SIG-M5 treated with dmso at 0.1 percent for 504 hours (cell line): ENCODE measurements around the gene PABPN1L.

Experiments used
- DNase-seq: peaks from one replicate; lab custom pipeline; 2025; ENCODE audit not compliant: unreplicated experiment; lab: John Stamatoyannopoulos, UW

Gene PABPN1L

DNA sequence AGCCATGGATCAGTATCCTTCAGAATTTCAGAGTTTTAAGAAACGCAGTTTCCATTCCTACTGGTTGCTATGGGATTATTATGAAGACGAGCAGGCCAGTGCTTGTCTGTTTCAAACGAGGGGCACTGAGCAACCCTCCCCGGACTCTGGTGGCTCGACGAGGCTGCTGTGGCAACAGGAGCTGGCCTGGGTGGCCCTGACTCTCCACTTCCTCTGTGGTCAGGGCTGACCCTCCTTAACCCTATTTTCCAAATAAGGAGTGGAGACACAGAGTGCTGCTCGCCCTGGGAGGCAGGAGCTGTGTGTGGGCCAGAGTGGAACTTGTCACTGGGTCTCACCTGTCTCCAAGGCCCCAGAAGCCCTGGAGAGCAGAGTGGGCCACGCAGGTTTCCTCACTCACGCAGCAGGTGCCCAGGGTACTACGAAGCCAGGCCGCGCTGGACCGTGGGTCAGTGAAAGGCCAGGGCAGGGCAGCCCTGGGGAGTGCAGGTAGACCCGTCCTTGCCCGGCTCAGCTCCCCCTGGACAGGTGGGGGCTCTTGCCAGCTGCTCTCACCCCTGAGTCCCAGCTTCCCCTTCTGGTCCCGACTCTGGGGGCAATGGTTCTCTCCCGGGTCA, 13.0 kb downstream of the PABPN1L start:
- no peak for DNase-seq

DNA sequence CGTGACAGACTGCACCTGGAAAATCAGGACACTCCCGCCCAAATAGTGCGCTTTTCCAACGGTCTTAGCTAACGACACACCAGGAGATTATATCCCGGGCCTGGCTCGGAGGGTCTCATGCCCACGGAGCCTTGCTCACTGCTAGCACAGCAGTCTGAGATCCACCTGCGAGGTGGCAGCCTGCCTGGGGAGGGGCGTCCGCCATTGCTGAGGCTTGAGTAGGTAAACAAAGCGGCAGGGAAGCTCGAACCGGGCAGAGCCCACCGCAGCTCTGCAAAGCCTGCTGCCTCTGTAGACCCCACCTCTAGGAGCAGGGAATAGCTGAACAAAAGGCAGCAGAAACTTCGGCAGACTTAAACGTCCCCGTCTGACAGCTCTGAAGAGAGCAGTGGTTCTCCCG, 14.8 kb downstream of the PABPN1L start:
- no peak for DNase-seq

DNA sequence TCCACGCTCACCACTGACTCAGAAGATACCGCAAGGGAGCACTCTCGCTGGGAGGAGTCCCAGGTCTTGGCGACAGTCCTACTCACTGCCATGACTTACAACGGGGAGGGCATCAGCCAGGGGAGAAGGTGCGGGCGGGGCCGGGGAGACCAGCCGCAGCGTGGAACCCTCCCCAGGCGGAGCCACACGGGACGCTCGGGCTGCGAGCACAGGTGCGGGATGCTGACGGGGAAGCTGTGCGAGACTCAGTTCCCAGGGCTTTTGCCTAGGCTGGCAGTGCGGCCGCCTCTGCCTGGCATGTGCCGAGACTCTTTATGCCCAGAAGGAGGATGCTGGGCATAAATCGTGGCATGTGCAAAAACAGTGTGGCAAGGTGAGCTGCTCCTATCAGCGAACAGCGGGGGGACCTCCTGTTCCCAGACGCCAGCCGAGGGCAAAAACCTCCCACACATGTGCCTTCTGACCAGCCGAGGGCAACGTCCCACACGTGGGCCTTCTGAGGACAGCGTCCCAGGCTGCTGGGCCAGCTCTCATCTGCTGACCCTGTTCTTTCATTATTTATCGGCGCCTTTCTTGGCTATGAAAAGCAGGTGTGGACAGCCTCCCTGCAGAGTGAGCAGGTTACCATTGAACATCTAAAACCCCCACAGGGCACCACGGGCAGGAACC, 15.8 kb downstream of the PABPN1L start:
- no peak for DNase-seq

DNA sequence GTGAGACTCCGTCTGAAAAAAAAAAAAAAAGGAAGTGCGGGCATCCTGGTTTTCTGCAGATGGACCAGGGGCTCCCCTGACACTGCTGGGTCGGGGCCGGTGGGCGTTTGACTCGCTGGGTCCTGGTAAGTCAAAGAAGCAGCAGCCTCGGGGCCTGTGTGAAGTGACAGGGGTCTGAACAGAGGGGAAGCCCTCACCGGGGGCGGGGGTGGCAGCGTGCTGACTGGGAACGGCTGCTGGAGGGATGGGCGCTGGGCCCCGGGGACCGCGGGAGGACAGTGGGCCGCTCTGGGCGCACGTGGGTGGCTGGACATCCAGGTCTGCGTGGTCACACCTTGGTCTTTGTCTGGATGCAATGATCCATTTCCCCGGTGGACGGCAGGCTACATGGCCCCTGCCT, 17.9 kb downstream of the PABPN1L start:
- no peak for DNase-seq

DNA sequence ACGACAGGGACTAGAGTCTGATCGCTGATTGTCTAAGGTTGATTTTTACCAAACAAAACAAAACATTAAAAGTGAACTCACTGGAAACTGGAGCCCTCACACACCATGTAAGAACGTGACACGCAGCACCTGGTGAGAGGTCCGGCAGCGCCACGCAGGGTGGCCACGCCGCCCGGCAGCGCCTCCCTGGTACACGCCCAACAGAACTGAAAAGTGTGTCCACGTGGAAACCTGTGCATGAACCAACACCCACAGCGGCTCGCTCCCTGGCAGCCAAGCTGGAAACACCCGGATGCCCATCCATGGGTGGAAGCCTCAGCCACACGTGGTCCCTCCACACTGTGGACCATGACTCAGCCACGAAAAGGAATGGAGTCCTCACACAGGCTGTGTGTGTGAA, 18.8 kb downstream of the PABPN1L start:
- DNase-seq: no peak

DNA sequence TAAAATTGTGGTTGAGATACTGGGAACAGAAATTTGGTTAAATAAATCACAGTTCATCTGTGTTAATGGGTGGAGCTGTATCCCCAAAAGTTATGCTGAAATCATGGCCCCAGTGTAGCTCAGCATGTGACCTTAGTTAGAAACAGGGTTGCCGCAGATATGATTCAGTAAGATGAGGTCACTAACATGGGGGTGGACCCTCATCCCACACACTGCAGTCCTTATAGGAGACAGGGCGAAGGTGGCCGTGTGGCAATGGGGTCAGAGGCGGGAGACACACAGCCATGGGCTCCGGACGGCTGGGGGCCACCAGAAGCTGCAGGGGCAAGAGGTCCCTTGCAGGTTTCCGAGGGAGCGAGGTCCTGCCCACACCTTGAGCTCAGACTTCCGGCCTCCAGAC, 20.4 kb downstream of the PABPN1L start:
- no peak for DNase-seq

DNA sequence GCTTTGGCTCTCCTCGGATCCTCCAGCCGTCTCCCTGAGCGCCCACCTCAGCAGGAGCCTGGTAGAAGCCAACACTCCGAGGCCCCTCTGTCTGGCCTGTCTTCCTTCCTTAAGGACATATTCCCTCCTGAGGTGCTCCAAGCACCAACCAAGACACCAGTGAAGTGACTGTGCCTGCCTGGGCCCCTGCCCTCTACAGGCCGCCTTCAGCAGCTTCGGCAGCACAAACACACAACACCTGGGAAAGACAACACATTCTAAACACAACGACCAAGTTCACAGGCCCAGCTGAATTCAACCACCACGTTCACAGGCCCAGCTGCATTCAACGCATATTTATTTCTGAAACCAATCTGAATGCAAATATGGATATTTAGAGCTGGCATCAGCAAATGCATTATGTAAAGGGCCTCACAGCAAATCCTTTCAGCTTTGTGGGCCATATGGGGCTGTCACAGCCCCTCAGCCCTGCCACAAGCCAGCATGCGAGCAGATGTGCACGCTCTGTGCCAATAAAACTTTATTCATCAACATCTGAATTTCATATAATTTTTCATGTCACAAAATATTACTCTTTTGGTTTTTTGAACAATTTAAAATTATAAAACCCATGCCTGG, 21.9 kb downstream of the PABPN1L start:
- DNase-seq: peak; percentile 3

DNA sequence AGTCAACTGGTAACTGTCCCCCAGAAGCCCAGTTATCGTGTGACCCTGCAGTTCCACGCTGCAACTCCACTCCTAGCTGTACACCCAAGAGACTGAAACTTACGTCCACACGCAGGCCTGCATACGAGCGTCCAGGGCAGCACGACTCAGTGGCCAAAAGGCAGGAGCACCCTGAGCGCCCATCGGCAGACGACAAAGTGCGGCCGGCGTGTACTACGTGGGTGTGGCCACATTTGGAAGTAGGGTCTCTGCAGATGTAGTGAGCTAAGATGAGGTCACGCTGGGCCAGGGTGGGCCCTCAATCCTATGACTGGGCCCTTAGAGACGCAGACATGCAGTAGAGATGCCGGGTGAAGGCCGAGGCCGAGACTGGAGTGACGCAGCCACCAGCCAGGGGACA, 23.2 kb downstream of the PABPN1L start:
- no peak for DNase-seq

DNA sequence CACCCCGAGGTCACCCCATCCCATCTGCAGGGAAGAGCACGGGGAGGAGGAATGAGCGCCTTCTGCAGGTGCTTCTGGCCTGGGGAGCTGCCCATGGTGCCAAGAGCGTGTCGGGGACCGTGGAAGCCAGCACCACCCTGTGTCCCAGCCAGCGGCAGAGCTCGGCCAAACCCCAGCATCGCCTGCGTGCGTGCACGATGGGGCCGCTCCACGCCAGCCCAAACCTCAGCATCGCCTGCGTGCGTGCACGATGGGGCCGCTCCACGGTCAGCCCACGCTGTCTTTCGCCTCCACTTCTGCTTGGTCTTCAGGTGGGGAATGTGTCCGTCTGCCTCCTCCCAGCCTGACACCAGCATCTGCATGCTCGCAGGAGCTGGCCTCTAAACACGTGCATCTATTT, 23.7 kb downstream of the PABPN1L start:
- no peak for DNase-seq

DNA sequence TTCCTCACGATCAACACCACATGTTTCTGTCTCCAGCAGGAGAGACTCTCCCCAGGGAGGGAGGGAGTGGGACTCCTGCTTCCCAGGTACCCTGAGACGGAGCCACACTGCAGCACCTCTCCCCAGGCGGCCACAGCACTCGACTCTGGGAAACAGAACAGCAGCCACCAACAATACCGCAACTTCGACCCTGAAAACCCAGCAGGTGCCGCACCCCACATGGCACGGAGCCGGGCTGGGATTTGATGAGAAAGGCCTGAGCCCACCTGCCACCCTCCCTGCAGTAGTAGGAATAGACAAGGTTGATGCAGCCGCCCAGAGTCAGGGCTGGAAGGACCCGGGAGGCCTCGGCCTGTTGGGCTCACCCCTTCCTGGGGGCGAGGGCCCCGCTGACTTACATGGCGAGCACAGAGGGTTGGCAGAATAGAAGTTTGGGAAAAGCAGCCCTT, 24.1 kb downstream of the PABPN1L start:
- DNase-seq: no peak

DNA sequence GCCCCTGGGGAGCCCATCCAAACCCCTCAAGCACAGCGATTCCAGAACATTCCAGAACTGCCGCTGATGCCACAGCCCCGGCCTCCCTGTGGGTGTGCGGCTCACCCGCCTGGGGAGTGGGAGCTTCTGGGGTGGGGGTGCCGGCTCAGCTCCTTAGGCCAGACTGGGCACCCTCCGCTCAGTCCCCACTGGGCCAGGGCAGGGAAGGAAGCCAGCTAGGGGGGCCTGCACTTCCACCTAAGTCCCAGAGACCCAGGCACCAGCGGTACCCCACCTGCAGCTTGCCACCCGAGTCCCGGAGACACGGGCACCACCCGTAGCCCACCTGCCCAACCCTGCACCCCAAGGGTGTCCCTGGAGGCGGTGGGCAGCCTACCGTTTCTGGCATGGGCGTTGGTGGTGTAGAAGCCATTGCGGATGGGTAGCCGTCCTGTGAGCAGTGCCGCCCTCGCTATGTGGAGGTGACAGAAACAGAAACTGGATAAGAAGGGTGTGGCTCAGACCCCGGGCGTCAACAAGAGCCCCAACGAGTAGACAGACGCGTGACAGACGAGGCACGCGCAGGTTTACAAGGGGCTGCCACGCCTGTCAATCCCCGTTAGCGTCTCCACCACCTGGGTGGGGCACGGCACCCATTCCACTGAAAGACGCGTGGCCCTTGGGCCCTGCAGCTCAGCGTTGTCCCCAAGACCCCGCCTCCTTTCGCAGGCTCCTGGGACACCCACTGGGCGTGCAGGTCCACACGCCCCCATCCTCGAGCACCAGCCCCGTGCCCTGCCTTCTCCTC, 24.7 kb downstream of the PABPN1L start:
- no peak for DNase-seq

DNA sequence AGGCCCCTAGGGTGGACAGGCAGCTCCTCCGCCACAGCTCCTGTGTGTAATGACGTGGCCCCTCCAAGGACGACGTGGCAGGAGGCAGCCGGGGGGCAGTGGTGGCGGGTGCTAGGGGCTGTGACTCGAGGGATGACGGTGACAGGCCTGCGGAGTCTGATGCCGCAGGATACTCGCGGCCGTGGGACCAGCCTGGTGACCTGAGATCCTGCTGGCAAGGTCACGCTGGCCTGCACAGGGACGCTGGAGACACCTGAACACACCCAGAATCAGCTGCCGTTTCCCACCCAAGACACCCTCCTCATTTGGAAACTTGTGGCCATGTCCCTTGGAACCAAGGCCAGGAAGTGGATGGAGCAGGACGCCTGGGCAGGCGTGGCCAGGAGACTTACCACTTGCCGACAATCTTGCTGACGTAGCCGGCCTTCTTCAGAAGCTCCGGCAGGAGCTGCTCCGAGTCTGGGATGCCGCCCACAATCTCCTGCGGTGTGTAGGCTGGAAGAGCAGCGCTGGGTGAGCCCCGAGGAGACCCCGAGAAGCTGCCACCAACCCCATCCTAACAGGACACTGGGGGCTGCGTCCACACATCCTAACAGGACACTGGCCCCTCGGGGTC, 25.8 kb downstream of the PABPN1L start:
- DNase-seq: no peak

DNA sequence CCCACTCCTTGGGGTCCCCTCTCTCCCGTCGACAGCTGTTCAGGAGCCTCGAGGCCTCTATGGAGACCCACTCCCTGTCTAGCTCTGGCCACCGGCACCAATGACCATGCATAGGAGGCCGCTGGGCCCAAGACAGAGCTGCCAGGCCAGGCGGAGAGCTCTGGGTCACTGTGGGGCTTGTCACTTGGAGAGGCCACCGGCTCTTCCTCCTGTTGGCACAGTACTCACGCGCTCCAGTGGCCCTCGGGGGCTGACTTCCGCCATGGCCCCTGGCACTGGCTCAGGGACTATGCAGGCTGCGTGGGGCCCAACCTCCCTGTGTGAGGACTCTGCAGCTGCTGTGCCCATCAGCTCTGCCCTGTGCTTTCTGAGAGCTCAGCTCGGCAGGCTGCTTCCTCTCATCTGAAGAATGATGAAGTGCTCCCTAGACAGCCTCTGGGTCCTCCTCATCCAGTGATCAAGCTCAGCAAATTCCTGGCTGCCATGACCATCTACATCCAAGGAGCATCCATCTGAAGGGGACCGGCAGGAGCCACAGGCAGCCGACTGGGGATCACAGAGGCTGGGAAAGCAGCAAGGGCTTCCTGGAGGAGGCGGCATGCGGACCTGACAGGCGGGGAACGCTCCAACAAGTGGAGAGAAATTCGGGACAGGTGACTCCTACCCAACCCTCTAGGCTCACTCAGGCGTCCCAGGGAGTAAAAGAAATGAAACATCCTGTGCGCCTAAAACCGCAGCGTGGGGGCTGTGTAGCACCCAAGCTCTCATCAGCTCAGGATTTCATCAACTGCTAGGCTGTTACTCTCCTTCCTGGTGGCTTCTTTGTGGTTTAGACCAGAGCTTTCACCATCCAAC, 26.5 kb downstream of the PABPN1L start:
- peak; percentile 75 for DNase-seq

DNA sequence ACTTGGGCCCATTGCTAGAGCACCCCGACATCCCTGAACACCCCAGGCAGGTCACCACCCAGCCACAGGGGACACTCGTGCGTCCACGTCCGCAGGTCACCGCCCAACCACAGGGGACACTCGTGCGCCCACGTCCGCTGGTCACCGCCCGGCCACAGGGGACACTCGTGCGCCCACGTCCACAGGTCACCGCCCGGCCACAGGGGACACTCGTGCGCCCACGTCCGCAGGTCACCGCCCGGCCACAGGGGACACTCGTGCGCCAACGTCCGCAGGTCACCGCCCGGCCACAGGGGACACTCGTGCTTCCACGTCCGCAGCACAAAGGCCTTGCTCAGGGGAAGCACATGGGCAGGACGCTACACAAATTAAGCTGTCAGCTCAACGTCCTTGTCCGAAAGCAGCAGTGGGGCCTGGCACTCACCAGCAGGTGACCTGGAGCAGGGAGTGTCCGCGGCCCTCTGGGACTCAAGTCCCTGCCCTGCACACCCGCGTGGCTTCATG, 27.4 kb downstream of the PABPN1L start:
- DNase-seq: no peak

DNA sequence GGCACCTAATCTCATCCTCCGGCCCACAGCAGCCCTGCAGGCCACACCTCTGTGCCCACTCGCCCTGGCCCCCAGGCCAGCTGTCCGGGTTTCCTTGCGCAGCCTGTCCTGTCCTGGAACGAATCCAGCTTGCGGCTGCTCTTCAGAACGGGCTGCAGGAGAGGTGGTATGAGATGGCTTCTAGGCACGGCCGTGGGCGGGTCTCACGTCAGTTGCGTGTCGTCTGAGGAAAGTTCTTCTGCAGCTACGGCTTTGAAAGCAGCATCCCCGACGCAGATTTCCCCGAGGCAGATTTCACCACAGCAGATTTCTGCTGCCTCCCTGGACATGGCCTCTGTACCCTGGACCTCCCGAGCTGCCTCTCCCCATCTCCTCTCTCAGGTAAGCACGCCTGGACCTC, 27.9 kb downstream of the PABPN1L start:
- no peak for DNase-seq

DNA sequence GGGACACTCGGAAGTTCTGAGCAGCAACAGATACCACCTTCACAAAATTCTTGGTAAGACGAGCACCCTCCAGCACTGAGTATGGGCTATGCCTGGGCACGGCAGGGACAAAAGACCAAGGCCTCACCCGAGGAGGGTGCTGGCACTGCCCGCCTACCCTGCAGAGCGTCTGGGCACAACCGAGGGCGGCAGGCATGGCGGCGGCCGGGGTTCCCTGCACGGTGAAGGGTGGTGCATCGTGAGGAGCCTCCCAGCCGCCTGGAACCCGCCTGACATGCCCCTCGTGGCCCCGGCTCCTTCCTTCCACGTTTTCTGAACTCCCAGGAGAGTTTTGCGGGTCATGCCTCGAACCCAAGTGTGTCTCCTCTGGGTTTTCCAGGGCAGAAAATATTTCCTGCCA, 28.7 kb downstream of the PABPN1L start:
- DNase-seq: no peak

DNA sequence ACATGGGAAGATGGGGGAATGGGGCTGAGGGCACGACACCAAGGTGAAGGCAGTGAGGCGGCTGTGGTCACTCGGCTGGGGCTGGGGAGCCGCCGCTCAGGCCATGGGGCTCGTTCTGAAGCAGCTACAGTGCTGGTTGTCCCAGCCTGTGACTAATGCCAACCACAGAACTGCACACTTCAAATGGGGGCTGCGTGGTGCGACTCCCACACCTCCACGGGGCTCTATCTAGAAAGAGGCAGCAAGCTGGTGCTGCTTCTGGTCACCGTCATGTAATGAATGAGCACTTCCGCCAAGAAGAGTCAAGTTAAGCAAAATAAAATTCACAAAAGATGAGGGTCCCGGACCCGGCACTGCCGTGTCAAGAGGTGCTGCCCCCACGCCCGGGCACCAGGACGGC, 29.7 kb downstream of the PABPN1L start:
- no peak for DNase-seq

DNA sequence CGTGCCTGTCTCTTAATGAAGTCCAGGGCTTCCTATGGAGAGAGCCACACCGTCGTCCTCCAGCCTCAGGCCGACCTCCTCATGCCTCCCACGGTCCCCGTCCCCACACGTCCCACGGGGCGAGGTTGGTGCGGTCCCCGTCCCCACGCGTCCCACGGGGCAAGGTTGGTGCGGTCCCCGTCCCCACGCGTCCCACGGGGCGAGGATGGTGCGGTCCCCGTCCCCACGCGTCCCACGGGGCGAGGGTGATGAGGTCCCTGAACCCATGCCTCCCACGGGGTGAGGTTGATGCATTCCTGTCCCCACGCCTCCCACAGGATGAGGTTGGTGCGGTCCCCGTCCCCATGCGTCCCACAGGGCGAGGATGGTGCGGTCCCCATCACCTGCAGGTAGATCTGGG, 30.6 kb downstream of the PABPN1L start:
- DNase-seq: no peak

DNA sequence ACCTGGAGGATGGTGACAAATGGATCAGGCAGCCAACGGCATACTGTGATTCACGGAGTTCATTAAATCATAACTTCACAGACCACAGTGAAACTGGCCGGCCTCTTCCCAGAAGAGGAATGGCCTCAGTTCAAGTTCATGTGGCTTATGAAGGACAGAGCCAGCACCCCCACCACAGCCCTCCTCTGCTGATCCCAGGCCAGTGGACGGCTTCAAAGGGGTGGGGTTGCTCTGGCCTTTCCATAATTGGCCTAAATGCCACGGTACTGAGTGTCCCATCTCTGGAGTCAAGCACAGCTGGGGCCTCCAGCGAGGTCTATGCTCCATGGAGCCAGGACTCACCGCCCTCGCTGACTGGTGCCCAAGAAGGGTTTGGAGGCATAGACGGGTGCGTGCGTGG, 31.1 kb downstream of the PABPN1L start:
- DNase-seq: no peak

DNA sequence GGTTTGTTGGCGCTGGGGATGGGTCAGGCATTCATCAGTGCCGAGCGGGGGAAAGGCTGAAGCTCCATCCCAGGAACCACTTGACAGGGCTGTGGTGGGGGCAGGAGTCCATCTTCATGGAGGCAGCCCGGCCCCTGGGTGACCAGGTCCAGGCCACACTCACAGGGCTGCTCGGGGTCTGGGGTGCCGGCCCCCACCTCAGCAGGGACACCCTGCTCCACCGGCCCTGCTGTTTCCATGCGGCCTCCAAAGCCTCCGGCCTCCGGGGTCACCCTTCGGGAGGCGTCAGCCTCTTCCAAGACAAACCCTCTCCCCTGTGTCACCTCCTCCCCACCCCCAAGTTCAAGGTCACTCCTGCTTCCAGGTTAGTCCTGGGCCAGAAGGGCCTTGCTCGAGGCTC, 31.8 kb downstream of the PABPN1L start:
- DNase-seq: no peak
